H9 (cell line): ENCODE results near the gene FOXO6. TPM values are rescaled to one million over a fixed set of nuclear protein-coding genes. Genes with fewer than 3 reads are reported as not detected.

ENCODE experiments used
- DNase-seq: peaks from one replicate; pipeline ENCODE4 v3.0.0-alpha.2; 2017
- H2AFZ ChIP-seq: one replicate; pipeline ENCODE4 v1.6.1; 2013; ENCODE audit warnings: mild to moderate bottlenecking, low read length, control low read depth, moderate library complexity
- H2AK5ac ChIP-seq: 2 replicates; pipeline ENCODE4 v1.6.1; 2013; ENCODE audit warnings: low read length, control low read depth, mixed read lengths; ENCODE audit not compliant: insufficient read length
- H2BK120ac ChIP-seq: one replicate; pipeline ENCODE4 v1.6.1; 2013; ENCODE audit warnings: low read depth, mild to moderate bottlenecking, low read length, control low read depth, inconsistent platforms; ENCODE audit not compliant: poor library complexity, severe bottlenecking
- H2BK12ac ChIP-seq: 2 replicates; pipeline ENCODE4 v1.6.1; 2013; ENCODE audit warnings: low read length, control low read depth, mixed read lengths, low read depth; ENCODE audit not compliant: insufficient read length
- H2BK15ac ChIP-seq: 2 replicates; pipeline ENCODE4 v1.6.1; 2013; ENCODE audit warnings: low read depth, low read length, control low read depth
- H2BK20ac ChIP-seq: one replicate; pipeline ENCODE4 v1.6.1; 2013; ENCODE audit warnings: low read depth, mild to moderate bottlenecking, low read length, control low read depth, inconsistent platforms; ENCODE audit not compliant: poor library complexity, severe bottlenecking
- H2BK5ac ChIP-seq: 2 replicates; pipeline ENCODE4 v1.6.1; 2013; ENCODE audit warnings: low read length, control low read depth, mixed read lengths; ENCODE audit not compliant: insufficient read length
- H3K14ac ChIP-seq: 2 replicates; pipeline ENCODE4 v1.6.1; 2013; ENCODE audit warnings: low read length, control low read depth; ENCODE audit not compliant: insufficient read depth
- H3K18ac ChIP-seq: 2 replicates; pipeline ENCODE4 v1.6.1; 2013; ENCODE audit warnings: low read depth, mild to moderate bottlenecking, mixed read lengths, low read length, control low read depth; ENCODE audit not compliant: insufficient read length
- H3K23ac ChIP-seq: 2 replicates; pipeline ENCODE4 v1.6.1; 2013; ENCODE audit warnings: low read length, control low read depth, mixed read lengths, low read depth; ENCODE audit not compliant: insufficient read length
- H3K23me2 ChIP-seq: 2 replicates; pipeline ENCODE4 v1.6.1; 2013; ENCODE audit warnings: low read depth, mild to moderate bottlenecking, mixed read lengths, low read length, control low read depth; ENCODE audit not compliant: insufficient read length, poor library complexity, severe bottlenecking
- H3K27ac ChIP-seq: 2 replicates; pipeline ENCODE4 v1.5.1; 2013; ENCODE audit warnings: low read length, control low read depth, mixed read lengths, low read depth; ENCODE audit not compliant: insufficient read length
- H3K27me3 ChIP-seq: 2 replicates; pipeline ENCODE4 v1.6.1; 2013; ENCODE audit warnings: low read length, control low read depth, inconsistent platforms; ENCODE audit not compliant: insufficient read depth
- H3K4ac ChIP-seq: 2 replicates; pipeline ENCODE4 v1.6.1; 2013; ENCODE audit warnings: low read depth, mild to moderate bottlenecking, control low read depth, inconsistent platforms, low read length, moderate library complexity
- H3K4me1 ChIP-seq: 2 replicates; pipeline ENCODE4 v1.6.1; 2013; ENCODE audit warnings: low read length, control low read depth, inconsistent platforms; ENCODE audit not compliant: insufficient read depth
- H3K4me2 ChIP-seq: 2 replicates; pipeline ENCODE4 v1.6.1; 2013; ENCODE audit warnings: low read length, control low read depth, mixed read lengths; ENCODE audit not compliant: insufficient read length, insufficient read depth
- H3K56ac ChIP-seq: 2 replicates; pipeline ENCODE4 v1.6.1; 2013; ENCODE audit warnings: low read depth, mild to moderate bottlenecking, mixed read lengths, low read length, control low read depth; ENCODE audit not compliant: insufficient read length
- H3K79me1 ChIP-seq: 2 replicates; pipeline ENCODE4 v1.6.1; 2013; ENCODE audit warnings: low read depth, mild to moderate bottlenecking, moderate library complexity, low read length, control low read depth, inconsistent platforms; ENCODE audit not compliant: insufficient read depth, poor library complexity, severe bottlenecking
- H3K79me2 ChIP-seq: 2 replicates; pipeline ENCODE4 v1.6.1; 2013; ENCODE audit warnings: low read length, control low read depth, inconsistent platforms; ENCODE audit not compliant: insufficient read depth
- H3K9ac ChIP-seq: 2 replicates; pipeline ENCODE4 v1.6.1; 2013; ENCODE audit warnings: low read length, control low read depth, mixed read lengths; ENCODE audit not compliant: insufficient read length; ENCODE audit errors: extremely low read depth
- H3K9me3 ChIP-seq: one replicate; pipeline ENCODE4 v1.6.1; 2013; ENCODE audit warnings: low read depth, low read length, inconsistent platforms; ENCODE audit not compliant: control insufficient read depth
- H3T11ph ChIP-seq: one replicate; pipeline ENCODE4 v1.6.1; 2013; ENCODE audit warnings: mild to moderate bottlenecking, low read length, control low read depth, inconsistent platforms
- H4K20me1 ChIP-seq: one replicate; pipeline ENCODE4 v1.6.1; 2013; ENCODE audit not compliant: control insufficient read depth, insufficient read length, insufficient read depth
- H4K5ac ChIP-seq: 2 replicates; pipeline ENCODE4 v1.6.1; 2013; ENCODE audit warnings: low read depth, mild to moderate bottlenecking, mixed read lengths, low read length, control low read depth; ENCODE audit not compliant: insufficient read length
- H4K8ac ChIP-seq: replicated peaks from 2 replicates; pipeline ENCODE4 v1.6.1; 2013; ENCODE audit warnings: low read length, control low read depth, mixed read lengths, low read depth; ENCODE audit not compliant: insufficient read length
- H4K91ac ChIP-seq: 2 replicates; pipeline ENCODE4 v1.6.1; 2013; ENCODE audit warnings: low read depth, mild to moderate bottlenecking, moderate library complexity, mixed read lengths, low read length, control low read depth; ENCODE audit not compliant: insufficient read length
- H3K27ac Mint-ChIP-seq, 3 experiments: 2 replicates in 2 of 3; 3 replicates in 1 of 3; pipeline ENCODE4 v1.8.0; 2020 to 2021; ENCODE audit warnings: mixed read lengths in 3 of 3, mild to moderate bottlenecking in 1 of 3, moderate library complexity in 1 of 3
- H3K27me3 Mint-ChIP-seq: 2 replicates; pipeline ENCODE4 v1.8.0; 2021; ENCODE audit warnings: low read depth, mild to moderate bottlenecking, moderate library complexity, mixed read lengths
- H3K36me3 Mint-ChIP-seq, 3 experiments: 2 replicates in 2 of 3; 3 replicates in 1 of 3; pipeline ENCODE4 v1.8.0; 2020 to 2021; ENCODE audit warnings: low read depth in 3 of 3, mixed read lengths in 3 of 3; ENCODE audit not compliant: insufficient read depth in 1 of 3
- H3K4me1 Mint-ChIP-seq, 2 experiments: 2 replicates each; pipeline ENCODE4 v1.8.0; 2020; ENCODE audit warnings: mixed read lengths in 2 of 2
- H3K4me3 Mint-ChIP-seq, 2 experiments: 2 replicates in 1 of 2; 3 replicates in 1 of 2; pipeline ENCODE4 v1.8.0; 2020 to 2021; ENCODE audit warnings: mild to moderate bottlenecking in 2 of 2, mixed read lengths in 2 of 2, moderate library complexity in 1 of 2
- H3K9me3 Mint-ChIP-seq, 2 experiments: 2 replicates in 1 of 2; 3 replicates in 1 of 2; pipeline ENCODE4 v1.8.0; 2020; ENCODE audit warnings: mild to moderate bottlenecking in 2 of 2, mixed read lengths in 2 of 2, moderate library complexity in 1 of 2
- WGBS: extraction: QIAGEN DNeasy Blood & Tissue Kit; methylation state at CpG from one replicate; pipeline ENCODE4 v1.1.7; 2013; ENCODE audit warnings: missing lambda C conversion rate, low lambda C conversion rate, mixed read lengths; ENCODE audit not compliant: insufficient read length; ENCODE audit errors: extremely low coverage; 5-methylcytosine and 5-hydroxymethylcytosine counted together
- total RNA-seq: library from RNA; stranded (reverse); gene quantifications from 2 replicates; pipeline ENCODE4 v1.2.1, GENCODE V29; 2021
- TF ChIP-seq, protein P1 (sequence below): fragments of 200-600 bp; sonication (generic); conservative IDR thresholded peaks from 3 replicates; pipeline ENCODE4 v1.8.0; 2021; ENCODE audit warnings: antibody characterized with exemption, mild to moderate bottlenecking

The FOXO6 gene
- total RNA-seq, 1 experiment from 2014 or later = 0.83 TPM

DNA sequence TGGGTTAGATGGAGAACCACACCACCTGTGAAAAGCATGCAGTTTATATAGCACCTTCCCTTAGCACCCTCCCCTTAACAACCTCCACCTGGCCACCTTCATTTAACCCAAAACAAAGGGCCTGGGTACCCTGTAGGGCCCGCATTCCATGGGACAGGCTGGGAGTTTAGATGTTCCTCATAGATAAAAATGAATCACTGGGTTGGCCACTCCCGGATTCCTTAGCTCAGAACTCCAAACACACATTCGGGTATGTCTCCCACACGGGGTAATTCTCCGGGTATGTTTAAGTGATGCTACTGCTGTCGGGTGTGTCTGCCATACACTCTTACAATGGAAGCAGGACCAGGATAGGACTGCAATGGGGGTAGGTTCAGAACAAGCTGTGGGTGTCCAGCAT, 43.9 kb upstream of the FOXO6 start:
- H3K4me3 Mint-ChIP-seq = no peak overlapping the region
- Histone ChIP-seq H3K18ac (no peak overlapping the region), H3K14ac (no peak overlapping the region), H3T11ph (no peak overlapping the region), H3K23ac (no peak overlapping the region), H2BK20ac (no peak overlapping the region), H3K4ac (no peak overlapping the region), H4K5ac (no peak overlapping the region), H3K9ac (no peak overlapping the region), H3K56ac (no peak overlapping the region), H3K4me2 (no peak overlapping the region), H2AFZ (no peak overlapping the region), H4K8ac (no peak overlapping the region), H4K91ac (no peak overlapping the region), H3K27me3 (no peaks in the 10 kb centered on the region), H4K20me1 (no peaks in the 10 kb centered on the region), H2BK5ac (no peak overlapping the region), H2AK5ac (no peak overlapping the region), H3K79me2 (no peaks in the 10 kb centered on the region), H2BK120ac (no peak overlapping the region), H3K9me3 (no peaks in the 10 kb centered on the region), H3K4me1 (peaks cover 2% of the 10 kb centered on the region; the same call in 1 of the 2 replicates), H2BK15ac (no peak overlapping the region), H3K79me1 (no peaks in the 10 kb centered on the region), H3K27ac (no peak overlapping the region), H3K23me2 (no peaks in the 10 kb centered on the region), H2BK12ac (no peak overlapping the region)
- peaks cover 30 to 31% of the 10 kb centered on the region in 2 experiments for H3K4me1 Mint-ChIP-seq
- H3K27ac Mint-ChIP-seq = no peak overlapping the region
- H3K27me3 Mint-ChIP-seq = peaks cover 16% of the 10 kb centered on the region
- TF ChIP-seq, protein P1, sequence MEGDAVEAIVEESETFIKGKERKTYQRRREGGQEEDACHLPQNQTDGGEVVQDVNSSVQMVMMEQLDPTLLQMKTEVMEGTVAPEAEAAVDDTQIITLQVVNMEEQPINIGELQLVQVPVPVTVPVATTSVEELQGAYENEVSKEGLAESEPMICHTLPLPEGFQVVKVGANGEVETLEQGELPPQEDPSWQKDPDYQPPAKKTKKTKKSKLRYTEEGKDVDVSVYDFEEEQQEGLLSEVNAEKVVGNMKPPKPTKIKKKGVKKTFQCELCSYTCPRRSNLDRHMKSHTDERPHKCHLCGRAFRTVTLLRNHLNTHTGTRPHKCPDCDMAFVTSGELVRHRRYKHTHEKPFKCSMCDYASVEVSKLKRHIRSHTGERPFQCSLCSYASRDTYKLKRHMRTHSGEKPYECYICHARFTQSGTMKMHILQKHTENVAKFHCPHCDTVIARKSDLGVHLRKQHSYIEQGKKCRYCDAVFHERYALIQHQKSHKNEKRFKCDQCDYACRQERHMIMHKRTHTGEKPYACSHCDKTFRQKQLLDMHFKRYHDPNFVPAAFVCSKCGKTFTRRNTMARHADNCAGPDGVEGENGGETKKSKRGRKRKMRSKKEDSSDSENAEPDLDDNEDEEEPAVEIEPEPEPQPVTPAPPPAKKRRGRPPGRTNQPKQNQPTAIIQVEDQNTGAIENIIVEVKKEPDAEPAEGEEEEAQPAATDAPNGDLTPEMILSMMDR = no peak
- DNase-seq = no peak
- WGBS = no CpG with 5 or more reads among the region's 6 CpGs
- no peaks in the 10 kb centered on the region for H3K36me3 Mint-ChIP-seq
- no peaks in the 10 kb centered on the region for H3K9me3 Mint-ChIP-seq
